GM19099 (cell line): ENCODE measurements around the gene U2AF2.

ENCODE experiments used
- POLR2A ChIP-seq: IDR thresholded peaks from 3 replicates; pipeline ENCODE4 v1.6.1; 2011; ENCODE audit warnings: low read depth; ENCODE audit not compliant: insufficient read length; ENCODE audit errors: extremely low read depth

The U2AF2 gene

DNA sequence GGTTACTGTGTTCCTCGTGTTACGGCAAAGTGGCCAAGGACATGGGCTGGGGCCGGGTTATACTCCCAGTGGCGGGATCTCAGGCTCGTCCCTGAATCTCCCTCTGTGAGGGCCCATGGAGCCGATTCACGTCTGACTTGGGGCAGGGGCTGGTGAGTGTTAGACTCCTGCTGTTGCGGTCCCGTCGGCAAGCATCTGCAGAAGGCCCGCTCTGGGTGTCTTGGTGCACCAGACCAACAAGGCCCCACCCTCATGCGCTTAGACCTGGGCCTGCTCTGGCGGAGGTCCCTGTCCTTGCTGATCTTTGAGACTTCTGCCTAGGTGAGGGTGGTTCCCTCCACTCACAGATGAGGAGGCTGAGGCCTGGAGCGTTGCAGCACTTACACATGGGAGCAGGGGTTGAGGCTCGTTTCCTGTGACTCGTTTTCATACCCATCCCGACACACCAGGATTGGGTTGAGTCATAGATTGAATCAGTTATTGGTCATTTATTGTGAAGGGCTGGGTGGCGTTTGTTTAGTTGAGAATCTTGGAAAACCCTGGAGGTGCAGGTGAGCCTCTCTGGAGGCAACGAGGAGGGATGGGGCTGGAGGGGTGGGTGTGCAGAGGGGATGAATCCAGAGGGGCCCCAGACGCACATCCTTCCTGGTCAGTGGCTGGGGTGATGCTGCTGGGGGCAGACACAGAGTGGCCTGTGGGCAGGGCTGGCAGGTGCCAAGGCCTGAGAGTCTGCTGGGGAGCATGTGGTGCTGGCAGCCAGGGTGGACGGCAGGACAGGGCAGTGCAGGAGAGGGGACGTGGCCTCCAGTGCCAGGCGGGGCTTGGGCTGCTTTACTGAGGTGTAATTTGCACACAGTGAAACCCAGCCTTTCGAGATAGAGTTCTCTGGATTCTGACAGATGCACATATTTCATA is 24.8 kb downstream of the U2AF2 start:
- no peak for TF ChIP-seq POLR2A

DNA sequence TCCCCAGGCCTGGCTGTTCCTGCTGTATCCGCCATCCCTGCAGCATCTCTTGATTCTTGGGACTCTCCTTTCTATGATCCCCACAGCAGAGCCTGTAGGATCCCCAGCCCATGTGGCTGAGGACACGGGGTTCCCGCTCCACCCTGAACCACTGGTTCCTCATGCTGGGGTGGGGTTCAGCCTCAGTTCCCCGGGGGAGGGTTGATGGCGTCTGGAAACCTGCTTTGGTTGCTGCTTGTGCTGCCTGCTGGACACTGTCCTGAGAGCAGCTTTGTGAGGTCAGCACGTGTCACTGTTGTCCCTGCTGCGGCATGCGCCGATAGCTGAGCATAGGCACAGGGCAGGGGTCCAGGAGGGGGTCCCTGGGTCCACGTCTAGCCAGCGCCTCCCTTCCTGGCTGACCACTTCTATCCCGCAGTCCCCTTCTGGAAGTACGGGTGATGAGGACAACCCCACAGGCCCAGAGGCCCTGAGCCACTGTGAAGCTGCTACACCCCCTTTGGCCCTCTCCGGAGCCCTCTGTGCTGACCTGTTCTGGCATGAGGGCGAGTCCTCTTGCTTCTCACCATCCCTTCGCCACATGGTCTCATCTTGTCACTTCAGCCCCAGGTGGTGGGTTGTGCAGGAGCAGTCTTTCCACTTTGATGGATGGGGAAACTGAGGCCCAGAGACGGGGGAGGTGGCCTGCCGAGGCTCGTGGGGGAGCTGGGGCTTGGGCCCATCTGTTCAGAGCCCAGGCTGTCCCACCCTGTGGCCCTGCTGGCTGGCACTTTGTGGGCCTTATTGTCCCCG is 25.7 kb downstream of the U2AF2 start:
- TF ChIP-seq POLR2A, result no peak

GRCh38 chr19:55681131-55682092 is 26.6 kb downstream of the U2AF2 start:
- TF ChIP-seq POLR2A, result no peak

DNA sequence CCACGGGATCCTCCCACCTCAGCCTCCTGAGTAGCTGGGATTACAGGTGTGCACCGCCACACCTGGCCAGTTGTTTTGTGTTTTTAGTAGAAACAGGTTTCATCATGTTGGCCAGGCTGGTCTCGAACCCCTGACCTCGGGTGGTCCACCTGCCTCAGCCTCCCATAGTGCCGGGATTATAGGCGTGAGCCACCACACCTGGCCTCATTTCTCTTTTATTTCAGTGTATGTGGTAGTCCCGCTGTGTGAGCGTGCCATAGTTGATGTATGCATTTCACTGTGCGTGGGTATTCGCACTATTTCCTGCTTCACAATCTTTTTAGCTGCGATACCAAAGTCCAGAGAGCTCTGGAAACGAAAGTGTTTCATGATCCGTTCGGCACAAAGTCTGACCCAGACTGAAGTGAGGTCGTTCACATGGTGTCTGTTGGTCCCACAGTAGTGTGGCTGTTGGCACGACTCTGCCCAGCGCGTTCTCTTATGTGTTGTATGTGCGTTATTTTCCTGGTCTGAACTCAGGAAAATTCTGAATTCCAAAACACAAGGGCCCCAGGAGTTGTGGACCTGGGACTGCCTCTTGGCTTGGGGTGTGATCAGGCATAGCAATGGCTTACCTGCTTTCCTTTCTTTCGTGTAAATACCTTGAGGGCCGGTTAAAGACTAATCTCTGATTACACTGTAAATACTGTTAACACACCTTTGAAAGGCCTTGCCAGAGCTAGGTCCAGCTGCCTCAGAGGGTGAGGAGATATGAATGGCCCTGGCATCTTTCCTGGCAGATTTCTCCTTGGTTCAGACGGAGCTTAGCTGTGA is 28.8 kb downstream of the U2AF2 start:
- no peak for TF ChIP-seq POLR2A

DNA sequence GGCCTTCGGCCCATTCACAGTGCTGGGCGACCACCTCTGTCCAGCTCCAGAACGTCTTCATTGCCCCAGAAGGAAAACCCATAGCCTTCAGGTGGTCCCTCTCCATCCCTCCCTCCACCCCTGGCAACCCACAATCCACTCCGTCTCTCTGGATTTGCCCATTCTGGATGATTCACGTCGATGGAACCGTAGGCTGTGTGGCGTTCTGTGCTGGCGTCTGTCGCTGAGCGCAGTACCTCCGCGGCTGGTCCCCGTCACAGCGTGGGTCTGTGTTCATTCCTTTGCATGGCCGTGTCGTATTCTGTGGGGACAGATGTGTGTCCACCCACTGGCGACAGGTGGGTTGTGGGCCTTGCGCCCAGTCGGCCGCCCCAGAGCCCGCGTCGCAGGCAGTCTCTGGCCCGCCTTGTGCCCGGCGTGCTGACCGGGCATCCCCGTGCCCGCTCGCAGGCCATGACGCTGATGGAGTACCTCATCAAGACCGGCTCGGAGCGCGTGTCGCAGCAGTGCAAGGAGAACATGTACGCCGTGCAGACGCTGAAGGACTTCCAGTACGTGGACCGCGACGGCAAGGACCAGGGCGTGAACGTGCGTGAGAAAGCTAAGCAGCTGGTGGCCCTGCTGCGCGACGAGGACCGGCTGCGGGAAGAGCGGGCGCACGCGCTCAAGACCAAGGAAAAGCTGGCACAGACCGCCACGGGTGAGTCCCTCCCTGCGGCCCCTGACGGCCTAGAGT is 30.3 kb downstream of the U2AF2 start:
- TF ChIP-seq POLR2A, result no peak

DNA sequence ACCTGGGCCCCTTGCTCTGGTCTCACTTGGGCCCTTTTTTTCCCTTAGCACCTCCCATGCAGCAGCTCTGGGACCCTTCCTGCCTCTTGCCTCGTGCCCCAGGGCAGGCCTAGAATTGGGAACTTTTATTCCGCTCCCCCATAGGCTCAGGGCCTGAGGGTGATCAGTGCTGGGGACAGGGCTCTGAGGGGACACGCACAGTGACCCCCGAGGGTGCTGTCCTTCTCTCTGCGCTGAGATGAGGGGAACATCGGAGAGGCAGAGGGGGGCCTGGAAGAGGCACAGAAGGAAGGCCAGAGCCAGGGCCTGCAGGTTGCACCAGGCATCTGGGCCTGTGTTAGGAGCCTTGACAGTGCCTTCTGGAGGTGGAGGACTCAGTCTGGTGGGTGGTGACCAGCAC is 30.9 kb downstream of the U2AF2 start:
- TF ChIP-seq POLR2A, result no peak

DNA sequence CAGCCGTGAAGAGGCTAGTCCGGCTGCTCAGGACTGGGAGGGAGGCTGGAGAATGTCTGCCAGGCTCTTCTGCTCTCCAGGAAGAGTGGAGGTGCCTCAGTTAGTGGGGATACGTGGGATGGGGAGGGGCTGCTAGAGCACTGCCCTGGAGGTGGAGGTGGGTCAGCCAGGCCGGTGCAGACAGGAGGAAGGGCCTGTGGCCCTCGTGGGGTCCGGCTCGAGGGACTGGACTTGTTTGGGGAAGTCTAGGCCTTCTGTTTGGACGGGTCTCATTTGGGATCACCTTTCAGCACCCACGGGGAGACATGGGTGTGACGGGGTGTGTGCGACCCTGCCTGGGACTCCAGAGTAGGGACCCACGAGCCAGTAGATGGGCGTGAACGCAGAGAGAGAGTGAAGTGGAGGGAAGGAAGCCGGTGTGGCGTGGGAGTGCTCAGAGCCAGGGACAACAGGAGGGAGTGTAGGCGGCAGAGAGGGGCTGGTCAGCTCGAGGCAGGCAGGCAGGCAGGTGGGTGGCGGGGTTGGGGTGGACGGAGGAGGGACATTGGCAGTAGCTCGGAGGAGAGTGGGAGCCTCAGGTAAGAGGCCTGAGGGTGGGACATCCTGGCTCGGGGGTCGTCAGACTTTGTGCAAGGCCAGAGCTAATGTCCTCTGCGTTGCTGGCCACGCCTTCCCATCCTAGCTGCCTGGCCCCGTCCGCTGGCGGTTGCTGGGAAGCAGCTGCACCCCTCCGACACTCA is 31.6 kb downstream of the U2AF2 start:
- no peak for TF ChIP-seq POLR2A

GRCh38 chr19:55687281-55688201 is 32.7 kb downstream of the U2AF2 start:
- TF ChIP-seq POLR2A, result no peak

- TF ChIP-seq POLR2A, result no peak
Measured at GRCh38 chr19:55688422-55689218, 33.8 kb downstream of the U2AF2 start.

DNA sequence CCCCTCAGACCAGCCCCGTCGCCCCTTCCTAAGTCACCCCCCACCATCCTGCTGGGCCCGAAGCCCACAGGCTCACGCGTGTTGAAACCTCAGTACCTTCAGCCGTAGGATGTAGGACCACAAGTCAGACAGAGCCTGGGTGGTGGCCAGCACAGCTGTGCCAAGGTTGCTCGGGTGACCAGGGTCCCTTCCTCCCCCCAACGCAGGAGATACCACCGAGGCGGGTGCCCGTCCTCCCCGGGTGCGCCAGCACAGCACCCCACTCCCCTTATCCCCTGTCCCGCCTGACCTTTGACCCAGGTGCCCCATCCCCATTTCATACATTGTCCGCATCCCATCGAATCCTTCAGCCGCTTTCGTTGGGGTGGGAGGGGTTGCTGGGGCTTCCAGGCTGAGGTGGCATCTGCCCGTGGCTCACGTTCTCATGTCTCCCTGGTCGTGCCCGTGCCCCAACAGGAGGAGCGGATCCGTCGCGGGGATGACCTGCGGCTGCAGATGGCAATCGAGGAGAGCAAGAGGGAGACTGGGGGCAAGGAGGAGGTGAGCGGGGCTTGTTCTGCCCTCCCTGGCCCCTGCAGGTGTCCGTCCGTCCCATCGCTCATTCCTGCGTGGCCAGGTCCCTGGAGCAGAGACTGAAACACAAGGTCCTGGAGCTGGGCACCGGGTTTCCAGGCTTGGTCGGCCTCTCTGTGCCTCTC is 34.7 kb downstream of the U2AF2 start:
- no peak for TF ChIP-seq POLR2A
